A549 (cell line): ENCODE results near the gene SETD7. TPM values are rescaled to one million over a fixed set of nuclear protein-coding genes. Genes with fewer than 3 reads are reported as not detected.
A peak's percentile ranks its signal among the peaks of the same experiment; 100 is the strongest.

Source experiments
- ATAC-seq, 2 experiments: fragments of 200-7000 bp in 1 of 2; fragments of >200 bp in 1 of 2; cut with Nextera tagmentation in 1 of 2; cut with Tn5 transposase in 1 of 2; 3 replicates each; pipeline versions ENCODE4 v1.8.0 to v1.9.1; 2018 to 2020; ENCODE audit warnings: mild to moderate bottlenecking in 1 of 2, moderate library complexity in 1 of 2
- CTCF ChIA-PET: fragments of 300-600 bp; sonication (Branson Sonifier 250); formaldehyde crosslinking; extraction: SDS; loops from one replicate; lab custom pipeline; 2021; ENCODE audit warnings: antibody characterized with exemption, inconsistent platforms; lab: Yijun Ruan, JAX
- POLR2A ChIA-PET: fragments of 350-600 bp; formaldehyde crosslinking; extraction: SDS; loops from one replicate; lab custom pipeline; 2021; ENCODE audit warnings: antibody characterized with exemption, inconsistent platforms; lab: Yijun Ruan, JAX
- DNase-seq, 2 experiments: peaks; one replicate each; pipeline versions ENCODE4 v3.0.0 to v3.0.0-alpha.2; 2011 to 2016; ENCODE audit warnings: low read depth in 1 of 2, low spot score in 1 of 2
- FAIRE-seq: peaks from 2 replicates; lab custom pipeline; 2011; peaks lifted over from hg19 to GRCh38; lab: Jason Lieb, UNC
- H3K27ac ChIP-seq, 2 experiments: fragments of >200 bp; sonication (Bioruptor Twin); formaldehyde crosslinking; 3 replicates each; pipeline ENCODE4 v1.5.1; 2016 to 2017
- H3K4me1 ChIP-seq: fragments of >200 bp; sonication (Bioruptor Twin); formaldehyde crosslinking; 3 replicates; pipeline ENCODE4 v1.6.1; 2016
- H3K4me2 ChIP-seq: fragments of >200 bp; sonication (Bioruptor Twin); formaldehyde crosslinking; 3 replicates; pipeline ENCODE4 v1.6.1; 2016
- H3K4me3 ChIP-seq: fragments of >200 bp; sonication (Bioruptor Twin); formaldehyde crosslinking; 3 replicates; pipeline ENCODE4 v1.5.1; 2016
- H3K9me3 ChIP-seq: fragments of >200 bp; sonication (Bioruptor Twin); formaldehyde crosslinking; 3 replicates; pipeline ENCODE4 v1.6.1; 2016
- BCL3 ChIP-seq: fragments of >200 bp; sonication (Bioruptor Twin); formaldehyde crosslinking; IDR thresholded peaks from 3 replicates; pipeline ENCODE4 v1.6.1; 2016
- BHLHE40 ChIP-seq: IDR thresholded peaks from 2 replicates; pipeline ENCODE4 v1.6.1; 2012; ENCODE audit warnings: low read depth, low read length, inconsistent platforms
- CEBPB ChIP-seq, 2 experiments: fragments of >200 bp in 1 of 2; sonication (Bioruptor Twin) in 1 of 2; formaldehyde crosslinking in 1 of 2; IDR thresholded peaks; 2 replicates each; pipeline ENCODE4 v1.6.1; 2012 to 2016
- CHD2 ChIP-seq: fragments of 150-350 bp; IDR thresholded peaks from 2 replicates; pipeline ENCODE4 v1.6.1; 2014; ENCODE audit warnings: low read length; ENCODE audit not compliant: partially characterized antibody
- E2F6 ChIP-seq: IDR thresholded peaks from 2 replicates; pipeline ENCODE4 v1.6.1; 2012; ENCODE audit warnings: low read depth, borderline replicate concordance
- GATA3 ChIP-seq: IDR thresholded peaks from 2 replicates; pipeline ENCODE4 v1.6.1; 2012; ENCODE audit warnings: borderline replicate concordance
- HMGXB4 ChIP-seq: fragments of 250-450 bp; sonication (Bioruptor Pico); IDR thresholded peaks from 2 replicates; pipeline ENCODE4 v1.5.0; 2021; ENCODE audit warnings: mild to moderate bottlenecking, moderate library complexity, borderline replicate concordance
- JUN ChIP-seq, 2 experiments: fragments of >200 bp; sonication (Bioruptor Twin); formaldehyde crosslinking; IDR thresholded peaks; 2 replicates in 1 of 2; 3 replicates in 1 of 2; pipeline ENCODE4 v1.6.1; 2016 to 2017
- KDM1A ChIP-seq: fragments of 200-600 bp; sonication (generic); IDR thresholded peaks from 2 replicates; pipeline ENCODE4 v1.6.1; 2016; ENCODE audit warnings: low read depth, mild to moderate bottlenecking
- MYC ChIP-seq: IDR thresholded peaks from 2 replicates; pipeline ENCODE4 v1.6.1; 2012; ENCODE audit warnings: mild to moderate bottlenecking, inconsistent platforms, low read length, improper control_type of control experiment, borderline replicate concordance
- PHF8 ChIP-seq: fragments of 200-600 bp; sonication (generic); IDR thresholded peaks from 2 replicates; pipeline ENCODE4 v1.6.1; 2016; ENCODE audit warnings: low read depth, mild to moderate bottlenecking, antibody characterized with exemption, moderate library complexity, borderline replicate concordance
- POLR2A ChIP-seq: IDR thresholded peaks from 2 replicates; pipeline ENCODE4 v1.6.1; 2012; ENCODE audit warnings: mild to moderate bottlenecking, low read length
- POLR2AphosphoS2 ChIP-seq: conservative IDR thresholded peaks from 2 replicates; pipeline ENCODE4 v1.6.1; 2012; ENCODE audit warnings: low read length, improper control_type of control experiment, inconsistent platforms
- RCOR1 ChIP-seq: fragments of 150-350 bp; IDR thresholded peaks from 2 replicates; pipeline ENCODE4 v1.6.1; 2014; ENCODE audit warnings: antibody characterized with exemption, low read length, low read depth
- SMC3 ChIP-seq: fragments of >200 bp; sonication (Bioruptor Twin); formaldehyde crosslinking; IDR thresholded peaks from 3 replicates; pipeline ENCODE4 v1.6.1; 2018; ENCODE audit warnings: inconsistent platforms
- ZNF302 ChIP-seq: fragments of 250-450 bp; sonication (Bioruptor Pico); IDR thresholded peaks from 2 replicates; pipeline ENCODE4 v1.9.0; 2021; ENCODE audit warnings: inconsistent platforms, mild to moderate bottlenecking, moderate library complexity
- WGBS: methylation state at CpG from one replicate; pipeline ENCODE4 v1.1.6; 2017; ENCODE audit errors: missing lambda C conversion rate; 5-methylcytosine and 5-hydroxymethylcytosine counted together
- polyA plus RNA-seq, 4 experiments: library from polyadenylated mRNA; depleted of rRNA in 3 of 4; stranded (reverse); fragments of >200 nt; fragmentation: RNase III in 1 of 4; extraction: RNeasy Plus Mini Kit Qiagen cat#74134 plus additional on column Dnase treatment in 1 of 4; gene quantifications; 2 replicates in 3 of 4; 3 replicates in 1 of 4; pipeline ENCODE4 v1.2.3, GENCODE V29; 2011 to 2017
- TF ChIP-seq, protein P1 (sequence below): IDR thresholded peaks from 2 replicates; pipeline ENCODE4 v1.6.1; 2012
- TF ChIP-seq, protein P2 (sequence below): fragments of 200-600 bp; sonication (generic); IDR thresholded peaks from 2 replicates; pipeline ENCODE4 v1.6.1; 2016; ENCODE audit warnings: antibody characterized with exemption, mild to moderate bottlenecking, moderate library complexity

SETD7 gene
- polyA plus RNA-seq, 2 of the 4 experiments (the other 2 are of a cell fraction), result 30.6 to 39.1 TPM

- no peaks in the 10 kb centered on the region for H3K9me3 ChIP-seq
- TF ChIP-seq ZNF302 (no peak), JUN (IDR thresholded peaks at IDR 0.05) (peak in 1 of 2 experiments; percentile 13; a peak in 1 of 5 replicates), CEBPB (IDR thresholded peaks at IDR 0.05) (peak; percentile 63 to 78; a peak in 3 of 4 replicates), E2F6 (0 out of 2 replicates have a peak, but pooled peaks have one; percentile 14)
- TF ChIP-seq, protein P1, sequence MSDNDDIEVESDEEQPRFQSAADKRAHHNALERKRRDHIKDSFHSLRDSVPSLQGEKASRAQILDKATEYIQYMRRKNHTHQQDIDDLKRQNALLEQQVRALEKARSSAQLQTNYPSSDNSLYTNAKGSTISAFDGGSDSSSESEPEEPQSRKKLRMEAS, result 0 out of 2 replicates have a peak, but pooled peaks have one; percentile 24
- peak within 1 kb of the TSS; percentile 91 for H3K4me3 ChIP-seq
- peak within 1 kb of the TSS; percentile 90 for H3K4me2 ChIP-seq
- peak within 1 kb of the TSS; percentile 99 for H3K27ac ChIP-seq
- POLR2A ChIA-PET, result no interaction called here
- 2% methylated on average over 19 of the region's 46 CpGs for WGBS
- ATAC-seq (peak; percentile 7 to 17), FAIRE-seq (no peak), DNase-seq (peak in 1 of 2 experiments; percentile 60)
- CTCF ChIA-PET, result interaction anchor here (0.7 to 1.5 kb wide), 3 partner anchors 38 to 76 kb away, joined by 3 to 5 read pairs (median 5); no protein-coding TSS in a partner anchor
- H3K4me1 ChIP-seq, result peaks cover 59% of the 10 kb centered on the region
Observed at GRCh38 chr4:139454111-139455045, 101.6 kb downstream of the SETD7 start, which contains the start of gene RAB33B. TSS of gene RAB33B (plus strand) at chr4:139454121. CDS start at chr4:139454196, 75 bp downstream.

DNA sequence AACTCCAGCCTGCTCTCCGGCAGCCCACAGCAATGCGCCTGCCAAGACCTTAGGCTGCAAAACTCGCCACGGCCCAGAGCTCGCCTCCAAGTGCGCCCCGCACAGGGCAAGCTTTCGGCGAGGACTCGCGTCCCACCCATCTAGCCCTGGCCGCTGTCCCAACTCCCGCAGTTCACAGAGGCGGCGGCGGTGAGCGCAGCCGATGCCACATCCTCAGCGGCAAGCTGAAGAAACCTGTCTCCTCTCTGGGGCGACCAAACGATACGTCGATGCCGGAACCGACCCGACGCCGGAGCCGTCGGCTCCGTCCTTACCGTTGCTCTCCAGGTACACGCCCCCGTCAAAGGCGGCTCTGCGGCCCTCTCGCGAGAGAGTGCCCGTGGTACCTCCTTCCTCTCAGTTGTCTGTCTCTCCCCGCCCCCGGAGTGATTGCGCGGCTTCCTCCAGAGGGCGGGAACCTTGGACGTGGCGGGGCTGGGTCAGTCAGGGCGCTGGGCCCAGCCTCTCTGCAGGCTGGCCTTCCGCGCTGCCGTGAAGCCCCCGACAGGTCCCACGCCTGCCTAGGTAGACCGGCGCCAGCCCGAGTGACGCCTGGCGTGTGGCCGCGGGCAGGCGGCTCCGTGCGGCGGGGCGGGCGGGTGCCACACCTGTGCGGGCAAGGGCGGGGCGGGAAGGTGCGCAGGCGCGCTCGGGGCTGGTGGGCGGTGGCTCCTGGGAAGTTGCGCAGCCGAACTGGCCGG is 102.5 kb downstream of the SETD7 start:
- peak; percentile 29; the same call in 1 of the 2 replicates for TF ChIP-seq E2F6
- peak; percentile 1; the same call in 1 of the 2 replicates for TF ChIP-seq MYC
- TF ChIP-seq POLR2AphosphoS2, result no peak
- peak; percentile 82 for TF ChIP-seq PHF8
- peak; percentile 34; the same call in 1 of the 2 replicates for TF ChIP-seq KDM1A
- TF ChIP-seq CHD2, result peak; percentile 95
- no peak for TF ChIP-seq BHLHE40
- TF ChIP-seq, protein P1, result peak; percentile 73
- no peak for TF ChIP-seq HMGXB4 (CRISPR knock-in tag)
- peak; percentile 72 to 73; a peak in 4 of 5 replicates for TF ChIP-seq JUN (IDR thresholded peaks at IDR 0.05)
- TF ChIP-seq GATA3, result peak; percentile 13; the same call in 1 of the 2 replicates
- peak; percentile 81 for TF ChIP-seq BCL3
- TF ChIP-seq, protein P2, sequence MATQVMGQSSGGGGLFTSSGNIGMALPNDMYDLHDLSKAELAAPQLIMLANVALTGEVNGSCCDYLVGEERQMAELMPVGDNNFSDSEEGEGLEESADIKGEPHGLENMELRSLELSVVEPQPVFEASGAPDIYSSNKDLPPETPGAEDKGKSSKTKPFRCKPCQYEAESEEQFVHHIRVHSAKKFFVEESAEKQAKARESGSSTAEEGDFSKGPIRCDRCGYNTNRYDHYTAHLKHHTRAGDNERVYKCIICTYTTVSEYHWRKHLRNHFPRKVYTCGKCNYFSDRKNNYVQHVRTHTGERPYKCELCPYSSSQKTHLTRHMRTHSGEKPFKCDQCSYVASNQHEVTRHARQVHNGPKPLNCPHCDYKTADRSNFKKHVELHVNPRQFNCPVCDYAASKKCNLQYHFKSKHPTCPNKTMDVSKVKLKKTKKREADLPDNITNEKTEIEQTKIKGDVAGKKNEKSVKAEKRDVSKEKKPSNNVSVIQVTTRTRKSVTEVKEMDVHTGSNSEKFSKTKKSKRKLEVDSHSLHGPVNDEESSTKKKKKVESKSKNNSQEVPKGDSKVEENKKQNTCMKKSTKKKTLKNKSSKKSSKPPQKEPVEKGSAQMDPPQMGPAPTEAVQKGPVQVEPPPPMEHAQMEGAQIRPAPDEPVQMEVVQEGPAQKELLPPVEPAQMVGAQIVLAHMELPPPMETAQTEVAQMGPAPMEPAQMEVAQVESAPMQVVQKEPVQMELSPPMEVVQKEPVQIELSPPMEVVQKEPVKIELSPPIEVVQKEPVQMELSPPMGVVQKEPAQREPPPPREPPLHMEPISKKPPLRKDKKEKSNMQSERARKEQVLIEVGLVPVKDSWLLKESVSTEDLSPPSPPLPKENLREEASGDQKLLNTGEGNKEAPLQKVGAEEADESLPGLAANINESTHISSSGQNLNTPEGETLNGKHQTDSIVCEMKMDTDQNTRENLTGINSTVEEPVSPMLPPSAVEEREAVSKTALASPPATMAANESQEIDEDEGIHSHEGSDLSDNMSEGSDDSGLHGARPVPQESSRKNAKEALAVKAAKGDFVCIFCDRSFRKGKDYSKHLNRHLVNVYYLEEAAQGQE, result peak; percentile 95
- 0 out of 3 replicates have a peak, but pooled peaks have one; percentile 9 for TF ChIP-seq SMC3
- no peak for TF ChIP-seq CEBPB (IDR thresholded peaks at IDR 0.05)
- TF ChIP-seq POLR2A, result peak; percentile 58; the same call in 1 of the 2 replicates
- no peak for TF ChIP-seq RCOR1
- Histone ChIP-seq H3K9me3 (no peaks in the 10 kb centered on the region), H3K4me1 (peaks cover 51% of the 10 kb centered on the region), H3K4me2 (peak overlapping the region; percentile 90), H3K4me3 (peak overlapping the region; percentile 91), H3K27ac (peak overlapping the region; percentile 99)
- peak; percentile 94 to 95 for ATAC-seq
- WGBS, result no CpG with 5 or more reads among the region's 76 CpGs
- FAIRE-seq, result no peak
- POLR2A ChIA-PET, result interaction anchor here (0.5 to 1.3 kb wide), 9 partner anchors 8 to 484 kb away, joined by 3 to 7 read pairs (median 4); partner anchors contain the start of genes NAA15 and SETD7
- peak; percentile 76 to 97 for DNase-seq
- CTCF ChIA-PET, result interaction anchor here (0.8 to 2.1 kb wide), 5 partner anchors 9 to 153 kb away, joined by 3 to 8 read pairs (median 5); no protein-coding TSS in a partner anchor
